HUES64 (cell line): ENCODE measurements around the gene TNNI2.
A peak's percentile ranks its signal among the peaks of the same experiment; 100 is the strongest.

Source experiments
- H3K27ac ChIP-seq: 2 replicates; pipeline ENCODE4 v1.7.0; 2013; ENCODE audit warnings: low read depth, low read length, inconsistent platforms
- H3K27me3 ChIP-seq: 2 replicates; pipeline ENCODE4 v1.6.1; 2013; ENCODE audit warnings: mild to moderate bottlenecking, low read length; ENCODE audit not compliant: insufficient read depth
- H3K36me3 ChIP-seq: 2 replicates; pipeline ENCODE4 v1.6.1; 2013; ENCODE audit warnings: mild to moderate bottlenecking, low read length; ENCODE audit not compliant: insufficient read depth
- H3K4me1 ChIP-seq: 2 replicates; pipeline ENCODE4 v1.6.1; 2013; ENCODE audit warnings: mild to moderate bottlenecking, low read length, moderate library complexity; ENCODE audit not compliant: insufficient read depth
- H3K4me3 ChIP-seq: 2 replicates; pipeline ENCODE4 v1.5.1; 2013; ENCODE audit warnings: mild to moderate bottlenecking, low read length, moderate library complexity
- H3K9ac ChIP-seq: 2 replicates; pipeline ENCODE4 v1.6.1; 2013; ENCODE audit warnings: mild to moderate bottlenecking, low read depth, low read length
- H3K9me3 ChIP-seq: 2 replicates; pipeline ENCODE4 v1.6.1; 2013; ENCODE audit warnings: low read depth, low read length; ENCODE audit not compliant: insufficient read depth
- WGBS: fragments of 150-250, 120-280 bp; methylation state at CpG from one replicate; pipeline ENCODE4 v1.1.7; 2013; ENCODE audit warnings: missing lambda C conversion rate; 5-methylcytosine and 5-hydroxymethylcytosine counted together

Gene TNNI2

GRCh38 chr11:1828542-1828941 is 10.2 kb upstream of the TNNI2 start:
- Histone ChIP-seq H3K27ac (no peak overlapping the region), H3K4me1 (no peaks in the 10 kb centered on the region), H3K9me3 (no peaks in the 10 kb centered on the region), H3K27me3 (peaks cover 13% of the 10 kb centered on the region; the same call in 1 of the 2 replicates), H3K9ac (no peak overlapping the region), H3K4me3 (no peak overlapping the region), H3K36me3 (no peaks in the 10 kb centered on the region)
- 92% methylated on average over 12 of the region's 12 CpGs for WGBS

- H3K4me1 ChIP-seq, result no peaks in the 10 kb centered on the region
- no peak overlapping the region for H3K4me3 ChIP-seq
- no peak overlapping the region for H3K27ac ChIP-seq
- H3K36me3 ChIP-seq, result no peaks in the 10 kb centered on the region
- H3K9me3 ChIP-seq, result no peaks in the 10 kb centered on the region
- peaks cover 13% of the 10 kb centered on the region; the same call in 1 of the 2 replicates for H3K27me3 ChIP-seq
- 82% methylated on average over 11 of the region's 11 CpGs for WGBS
- no peak overlapping the region for H3K9ac ChIP-seq
Observed at GRCh38 chr11:1829039-1829820, 9.6 kb upstream of the TNNI2 start.

DNA sequence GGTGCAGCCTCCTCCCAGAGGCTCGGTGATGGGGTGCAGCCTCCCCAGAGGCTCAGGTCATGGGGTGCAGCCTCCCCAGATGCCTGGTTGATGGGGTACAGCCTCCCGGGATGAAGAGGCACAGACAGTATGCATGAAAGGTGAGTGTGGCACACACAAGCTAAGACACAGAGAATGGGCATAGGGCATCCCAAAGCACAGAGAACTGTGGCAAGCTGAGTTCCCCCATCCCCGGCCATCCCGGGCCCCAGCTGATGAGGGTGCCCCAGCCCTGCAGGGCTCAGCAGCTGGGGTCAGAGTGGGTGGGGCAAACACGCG is 8.8 kb upstream of the TNNI2 start:
- H3K4me3 ChIP-seq, result no peak overlapping the region
- no peaks in the 10 kb centered on the region for H3K4me1 ChIP-seq
- no peaks in the 10 kb centered on the region for H3K36me3 ChIP-seq
- no peak overlapping the region for H3K9ac ChIP-seq
- H3K27me3 ChIP-seq, result peaks cover 13% of the 10 kb centered on the region; the same call in 1 of the 2 replicates
- H3K27ac ChIP-seq, result no peak overlapping the region
- H3K9me3 ChIP-seq, result no peaks in the 10 kb centered on the region
- WGBS, result 87% methylated on average over 6 of the region's 6 CpGs

GRCh38 chr11:1830322-1831223 is 8.2 kb upstream of the TNNI2 start:
- Histone ChIP-seq H3K27me3 (peaks cover 13% of the 10 kb centered on the region; the same call in 1 of the 2 replicates), H3K4me3 (no peak overlapping the region), H3K36me3 (no peaks in the 10 kb centered on the region), H3K9me3 (no peaks in the 10 kb centered on the region), H3K27ac (no peak overlapping the region), H3K9ac (no peak overlapping the region), H3K4me1 (no peaks in the 10 kb centered on the region)
- 89% methylated on average over 33 of the region's 33 CpGs for WGBS

GRCh38 chr11:1831338-1832210 is 7.2 kb upstream of the TNNI2 start:
- Histone ChIP-seq H3K36me3 (no peaks in the 10 kb centered on the region), H3K9me3 (no peaks in the 10 kb centered on the region), H3K27me3 (peaks cover 13% of the 10 kb centered on the region; the same call in 1 of the 2 replicates), H3K9ac (no peak overlapping the region), H3K4me3 (no peak overlapping the region), H3K4me1 (no peaks in the 10 kb centered on the region), H3K27ac (no peak overlapping the region)
- WGBS, result 78% methylated on average over 26 of the region's 26 CpGs

DNA sequence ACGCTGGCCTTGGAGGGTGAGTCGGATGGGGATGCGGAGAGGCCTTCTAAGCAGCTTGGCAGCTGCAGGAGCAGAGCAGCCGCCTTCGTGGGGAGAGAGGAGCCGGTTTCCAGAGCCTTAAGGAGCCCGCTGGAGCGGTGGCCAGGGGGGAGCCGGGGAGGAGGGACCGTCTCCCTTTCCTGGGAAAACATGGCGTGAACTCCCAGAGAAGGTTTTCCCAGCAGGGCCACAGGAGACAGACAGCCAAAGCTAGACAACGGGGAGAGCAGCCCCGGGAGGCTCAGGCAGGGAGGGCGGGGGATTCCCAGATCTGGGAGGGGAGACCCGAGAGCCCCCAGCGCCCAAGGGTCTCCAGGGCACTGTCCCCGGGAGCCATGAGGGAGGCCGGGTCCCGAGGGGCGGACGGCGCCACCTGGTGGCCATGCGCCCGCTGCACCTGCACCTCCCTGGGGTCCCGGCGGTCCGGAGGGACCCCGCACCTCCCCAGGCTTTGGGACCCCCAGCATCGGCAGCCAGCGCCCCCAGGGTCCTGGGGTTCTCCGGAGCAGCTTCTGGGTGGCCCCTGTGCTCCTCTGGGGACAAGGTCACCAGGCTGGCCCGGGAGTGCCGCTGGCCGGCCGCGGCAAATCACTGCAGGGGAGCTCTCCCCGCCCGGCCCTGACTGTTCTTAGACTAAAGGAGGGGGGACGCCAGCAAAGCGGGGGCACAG is 6.4 kb upstream of the TNNI2 start:
- H3K36me3 ChIP-seq, result no peaks in the 10 kb centered on the region
- 14% methylated on average over 40 of the region's 40 CpGs for WGBS
- no peak overlapping the region for H3K27ac ChIP-seq
- peak overlapping the region; percentile 52 for H3K4me3 ChIP-seq
- peaks cover 13% of the 10 kb centered on the region; the same call in 1 of the 2 replicates for H3K27me3 ChIP-seq
- H3K4me1 ChIP-seq, result no peaks in the 10 kb centered on the region
- no peaks in the 10 kb centered on the region for H3K9me3 ChIP-seq
- peak overlapping the region; percentile 19; the same call in 1 of the 2 replicates for H3K9ac ChIP-seq

GRCh38 chr11:1832920-1833295 is 5.9 kb upstream of the TNNI2 start:
- no peaks in the 10 kb centered on the region for H3K9me3 ChIP-seq
- WGBS, result 39% methylated on average over 17 of the region's 17 CpGs
- H3K36me3 ChIP-seq, result no peaks in the 10 kb centered on the region
- H3K9ac ChIP-seq, result peak overlapping the region; percentile 19; the same call in 1 of the 2 replicates
- peaks cover 10% of the 10 kb centered on the region; the same call in 1 of the 2 replicates for H3K27me3 ChIP-seq
- H3K4me1 ChIP-seq, result no peaks in the 10 kb centered on the region
- H3K27ac ChIP-seq, result no peak overlapping the region
- peak overlapping the region; percentile 52 for H3K4me3 ChIP-seq

DNA sequence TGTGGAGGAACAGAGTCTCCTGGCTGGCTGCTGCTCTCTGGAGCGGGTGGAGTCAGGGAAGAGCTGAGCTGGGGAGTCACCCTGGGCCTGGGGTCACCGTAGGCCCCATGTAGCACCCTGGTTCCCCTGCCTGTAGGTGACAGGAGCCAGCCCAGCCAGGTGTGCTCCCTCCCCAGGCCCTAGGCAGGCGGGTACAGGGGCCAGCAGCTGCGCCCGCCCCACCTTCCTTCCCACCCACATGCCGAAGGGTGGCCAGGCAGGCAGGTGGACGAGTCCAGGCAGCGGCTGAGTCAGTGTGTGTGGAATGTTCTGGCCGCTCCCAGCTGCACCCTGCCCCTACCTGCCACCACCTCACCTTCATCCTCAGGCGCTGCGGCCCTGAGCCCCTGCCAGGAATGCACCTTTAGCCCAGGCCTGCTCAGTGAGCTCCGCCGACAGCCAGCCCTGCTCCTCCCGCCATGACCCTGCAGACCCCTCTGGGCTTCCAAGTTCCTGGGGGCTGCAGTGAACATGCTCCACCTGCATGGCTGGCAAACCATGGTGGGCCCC is 4.6 kb upstream of the TNNI2 start:
- no peak overlapping the region for H3K9ac ChIP-seq
- H3K27ac ChIP-seq, result no peak overlapping the region
- H3K36me3 ChIP-seq, result no peaks in the 10 kb centered on the region
- peaks cover 10% of the 10 kb centered on the region; the same call in 1 of the 2 replicates for H3K27me3 ChIP-seq
- no peak overlapping the region for H3K4me3 ChIP-seq
- no peaks in the 10 kb centered on the region for H3K9me3 ChIP-seq
- no peaks in the 10 kb centered on the region for H3K4me1 ChIP-seq
- WGBS, result 90% methylated on average over 14 of the region's 14 CpGs

GRCh38 chr11:1834779-1835670 is 3.8 kb upstream of the TNNI2 start, which contains the start of gene SYT8:
Gene SYT8 (plus strand): TSS chr11:1834990. CDS start chr11:1835106, 116 bp downstream.
- 92% methylated on average over 26 of the region's 26 CpGs for WGBS
- H3K4me3 ChIP-seq, result no peak within 1 kb of the TSS
- H3K4me1 ChIP-seq, result no peaks in the 10 kb centered on the region

More at GRCh38 chr11:1834779-1835670, 3.8 kb upstream of the TNNI2 start, which contains the start of gene SYT8:
- H3K9me3 ChIP-seq, result no peaks in the 10 kb centered on the region
- H3K9ac ChIP-seq, result no peak within 1 kb of the TSS
- peaks cover 10% of the 10 kb centered on the region; the same call in 1 of the 2 replicates for H3K27me3 ChIP-seq
- no peak within 1 kb of the TSS for H3K27ac ChIP-seq
- H3K36me3 ChIP-seq, result no peaks in the 10 kb centered on the region
